ENCODE results near the gene GREM1. TPM values are rescaled to one million over a fixed set of nuclear protein-coding genes. Genes with fewer than 3 reads are reported as not detected.
A peak's percentile ranks its signal among the peaks of the same experiment; 100 is the strongest.

Gene GREM1
- total RNA-seq (2011; cell fraction: chromatin; rRNA removed; ENCODE audit: low replicate concordance), result not detected in 2 replicates
- not detected in 2 replicates for total RNA-seq (2011; cell fraction: nucleolus; rRNA removed)
- total RNA-seq (2011; cell fraction: nucleoplasm; rRNA removed), result not detected in 2 replicates
- total RNA-seq (2014; rRNA removed) (not detected in 2 replicates), total RNA-seq (2014; rRNA removed; fragmentation: Illumina TruSeq; extraction: Trizol) (not detected in 2 replicates), total RNA-seq (2015; rRNA removed; fragmentation: Illumina TruSeq; extraction: Trizol) (0.08 TPM in 1 of 2 replicates, not detected in the other), total RNA-seq (2021) (0.20 and 0.34 TPM in 2 replicates), polyA plus RNA-seq (2011; rRNA removed) (0.06 TPM in 1 of 2 replicates, not detected in the other), polyA plus RNA-seq (2014; fragmentation: Illumina TruSeq; extraction: Trizol) (not detected in 2 replicates), polyA plus RNA-seq (2014; fragmentation: Nextera tagmentation; extraction: Ambion mirVana) (not detected), polyA plus RNA-seq (2014; rRNA removed) (0.01 TPM in 1 of 2 replicates, not detected in the other), polyA minus RNA-seq (2011; rRNA and poly(A)+ RNA removed) (0.04 TPM in 1 of 2 replicates, not detected in the other), Bru-seq, nascent RNA (percentile 12 among the genes with signal in this experiment), BruChase-seq, experiment 1, labeled RNA remaining after a 2-hour chase (not detected), BruChase-seq, experiment 2, labeled RNA remaining after a 6-hour chase (percentile 7 among the genes with signal in this experiment)
- not detected in 2 replicates for polyA plus RNA-seq (2011; cell fraction: cytosol; rRNA removed)
- not detected in 2 replicates for polyA plus RNA-seq (2011; cell fraction: nucleus; rRNA removed)
- polyA plus RNA-seq (2012), result under 0.01 TPM in 1 of 2 replicates, not detected in the other
- polyA minus RNA-seq (2011; cell fraction: cytosol; rRNA and poly(A)+ RNA removed), result not detected in 2 replicates
- not detected in 2 replicates for polyA minus RNA-seq (2011; cell fraction: nucleus; rRNA and poly(A)+ RNA removed)
- long read RNA-seq, experiment 1, result 0 reads
- long read RNA-seq, experiment 2, result 0 reads
- long read RNA-seq, experiment 3, result 0 reads

- no peaks in the 10 kb centered on the region for H4K20me1 ChIP-seq (replicated peaks; ENCODE audit: control insufficient read depth, insufficient read depth, low read length)
- FAIRE-seq, result no peak
- TF ChIP-seq CCNT2 (IDR thresholded peaks at IDR 0.05; ENCODE audit: borderline replicate concordance, extremely low read depth, insufficient read length, low read depth, low read length), result no peak
- TF ChIP-seq E4F1 (CRISPR knock-in tag; IDR thresholded peaks at IDR 0.05; ENCODE audit: borderline replicate concordance), result no peak
- no peak for TF ChIP-seq ZNF592 (IDR thresholded peaks at IDR 0.05)
These were observed at the start of gene GREM1 for GRCh38 chr15:32717426-32718226. TSS of gene GREM1 (plus strand) at chr15:32718004. CDS start at chr15:32730691, 12,687 bp downstream.

More at GRCh38 chr15:32717426-32718226, at the start of gene GREM1:
- Histone ChIP-seq H3K4me2 (ENCODE audit: insufficient read depth, low read length) (no peak within 1 kb of the TSS), H3K36me3 (ENCODE audit: control insufficient read depth, insufficient read depth, low read length) (no peaks in the 10 kb centered on the region), H3K9me3 (replicated peaks; ENCODE audit: control insufficient read depth, insufficient read depth, low read depth, low read length) (no peaks in the 10 kb centered on the region), H3K27me3 (ENCODE audit: control insufficient read depth in 2 of 2, insufficient read depth in 2 of 2, low read length in 2 of 2) (peaks cover 8 to 17% of the 10 kb centered on the region in 2 experiments; a peak in 3 of 5 replicates), H3K27ac (ENCODE audit: extremely low read depth, low read depth, low read length) (no peak within 1 kb of the TSS), H3K4me3 (no peak within 1 kb of the TSS), H3K9ac (ENCODE audit: insufficient read depth in 1 of 2, low read depth in 2 of 2, low read length in 2 of 2) (no peak within 1 kb of the TSS), H3K9me1 (ENCODE audit: control insufficient read depth, insufficient read depth, low read length) (no peaks in the 10 kb centered on the region), H3K79me2 (ENCODE audit: control insufficient read depth, insufficient read depth, low read length) (no peaks in the 10 kb centered on the region), H3K4me1 (replicated peaks in 1 of 2; ENCODE audit: control insufficient read depth in 2 of 2, insufficient read depth in 2 of 2, low read length in 2 of 2) (peaks cover 0 to 13% of the 10 kb centered on the region in 2 experiments; a peak in 2 of 5 replicates), H2AFZ (ENCODE audit: low read depth, low read length) (no peak within 1 kb of the TSS)
- no TSS peak for BruUV-seq (replicated peaks)
- CTCF ChIA-PET (ENCODE audit: low intra/inter-chr PET ratio), result no interaction called here
- POLR2A ChIA-PET, result no interaction called here
- WGBS (ENCODE audit: insufficient coverage, low coverage, missing lambda C conversion rate), result 44% methylated on average over 30 of the region's 99 CpGs
- intact Hi-C loops (cut with micrococcal nuclease), result no loop called here
- ATAC-seq (no peak), DNase-seq (ENCODE audit: extremely low read depth in 1 of 4, low spot score in 3 of 4) (no peak)
- in situ Hi-C loops (cut with MboI), result no loop called here

Data from K562 (cell line).